Fibroblast of lung (primary cell): Measurements from ENCODE around the gene SLC9A3.

Experiments
- CTCF ChIP-seq, 2 donors: IDR thresholded peaks in 1 of 2; conservative IDR thresholded peaks in 1 of 2; 1 replicate in 1 of 2; 2 replicates in 1 of 2; pipeline ENCODE4 v1.5.1; 2011 to 2012; ENCODE audit warnings: low read length in 2 of 2, control low read depth in 1 of 2, inconsistent platforms in 1 of 2, low read depth in 1 of 2, mild to moderate bottlenecking in 1 of 2
- EZH2 ChIP-seq: IDR thresholded peaks from 2 replicates; pipeline ENCODE4 v1.5.1; 2012; ENCODE audit warnings: low read length, control low read depth, mild to moderate bottlenecking; ENCODE audit errors: missing control alignments

- TF ChIP-seq CTCF (conservative IDR thresholded peaks at IDR 0.05 in 1 of 2, IDR thresholded peaks at IDR 0.05 in 1 of 2; ENCODE audit: low read depth in 1 of 2, low read length in 2 of 2) (no peak), EZH2 (no peak)
Observed at GRCh38 chr5:548256-548655, 24.0 kb upstream of the SLC9A3 start.
